Cardiac muscle cell (in vitro differentiated cells and primary cell): Measurements from ENCODE around the gene TLCD2. TPM values are rescaled to one million over a fixed set of nuclear protein-coding genes. Genes with fewer than 3 reads are reported as not detected.
"Not testable (repeated sequence)": the region's sequence is repeated elsewhere in the genome, so short reads cannot be mapped to it uniquely, and the experiment has no call there.

Source experiments
- DNase-seq, 2 donors: peaks; one replicate each; pipeline versions ENCODE4 v3.0.0 to v3.0.0-alpha.2; 2010 to 2017; ENCODE audit warnings: low read depth in 1 of 2, low spot score in 1 of 2
- H3K27ac ChIP-seq: fragments of 200-600 bp; sonication (generic); 2 replicates; pipeline ENCODE4 v1.5.1; 2016
- H3K27me3 ChIP-seq: fragments of 200-600 bp; sonication (generic); 2 replicates; pipeline ENCODE4 v1.6.0; 2016; ENCODE audit warnings: control low read depth
- H3K36me3 ChIP-seq: fragments of 200-600 bp; sonication (generic); 2 replicates; pipeline ENCODE4 v1.5.1; 2016; ENCODE audit warnings: control low read depth
- H3K4me1 ChIP-seq: fragments of 200-600 bp; sonication (generic); 2 replicates; pipeline ENCODE4 v1.8.1; 2017; ENCODE audit warnings: low read depth, mild to moderate bottlenecking, mixed run types
- H3K4me3 ChIP-seq: fragments of 200-600 bp; sonication (generic); 2 replicates; pipeline ENCODE4 v1.5.1; 2016; ENCODE audit warnings: mild to moderate bottlenecking
- H3K9me3 ChIP-seq: fragments of 200-600 bp; sonication (generic); 2 replicates; pipeline ENCODE4 v1.5.1; 2017; ENCODE audit warnings: low read depth, mild to moderate bottlenecking, control low read depth
- CTCF ChIP-seq: IDR thresholded peaks from 2 replicates; pipeline ENCODE4 v1.5.1; 2012; ENCODE audit warnings: low read depth, mild to moderate bottlenecking, low read length
- polyA plus RNA-seq: library from polyadenylated mRNA; unstranded; fragments of >200 nt; fragmentation: Nextera tagmentation; extraction: Ambion mirVana; gene quantifications from 2 replicates; pipeline ENCODE4 v1.2.1, GENCODE V29; 2016
- total RNA-seq: library from RNA; depleted of rRNA; stranded (reverse); fragments of >200 nt; gene quantifications from 2 replicates; pipeline ENCODE4 v1.2.3, GENCODE V29; 2016

Gene TLCD2
- total and polyA plus RNA-seq, 2 experiments from 2014 or later: 1.4 to 3.1 TPM

- Histone ChIP-seq H3K4me3 (no peak overlapping the region), H3K27ac (no peak overlapping the region), H3K27me3 (no peaks in the 10 kb centered on the region), H3K36me3 (no peaks in the 10 kb centered on the region), H3K9me3 (no peaks in the 10 kb centered on the region), H3K4me1 (no peaks in the 10 kb centered on the region)
- TF ChIP-seq CTCF: no peak
- DNase-seq: no peak
Observed at GRCh38 chr17:1745513-1746020, 35.4 kb upstream of the TLCD2 start.

GRCh38 chr17:1744551-1745512 is 34.7 kb upstream of the TLCD2 start:
- no peak for TF ChIP-seq CTCF
- DNase-seq: no peak
- no peak overlapping the region for H3K27ac ChIP-seq
- no peaks in the 10 kb centered on the region for H3K36me3 ChIP-seq
- no peaks in the 10 kb centered on the region for H3K9me3 ChIP-seq
- H3K4me3 ChIP-seq: no peak overlapping the region
- H3K27me3 ChIP-seq: no peaks in the 10 kb centered on the region
- H3K4me1 ChIP-seq: no peaks in the 10 kb centered on the region

- H3K9me3 ChIP-seq: no peaks in the 10 kb centered on the region
- peak overlapping the region; percentile 34 for H3K27ac ChIP-seq
- TF ChIP-seq CTCF: no peak
- no peaks in the 10 kb centered on the region for H3K36me3 ChIP-seq
- no peak for DNase-seq
- H3K4me1 ChIP-seq: no peaks in the 10 kb centered on the region
- no peaks in the 10 kb centered on the region for H3K27me3 ChIP-seq
- H3K4me3 ChIP-seq: no peak overlapping the region
Observed at GRCh38 chr17:1743088-1743439, 32.9 kb upstream of the TLCD2 start.

GRCh38 chr17:1742371-1743087 is 32.4 kb upstream of the TLCD2 start, which contains the start of gene SERPINF2:
Gene SERPINF2 (plus strand): TSS chr17:1742871. CDS start chr17:1744996, 2,125 bp downstream.
- DNase-seq: no peak
- Histone ChIP-seq H3K9me3 (no peaks in the 10 kb centered on the region), H3K27me3 (no peaks in the 10 kb centered on the region), H3K4me3 (no peak within 1 kb of the TSS), H3K36me3 (no peaks in the 10 kb centered on the region), H3K4me1 (no peaks in the 10 kb centered on the region), H3K27ac (peak within 1 kb of the TSS; percentile 34)
- no peak for TF ChIP-seq CTCF

GRCh38 chr17:1741899-1742298 is 31.7 kb upstream of the TLCD2 start:
- DNase-seq: not testable (repeated sequence)

More at GRCh38 chr17:1741899-1742298, 31.7 kb upstream of the TLCD2 start:
- not testable (repeated sequence) for H3K27me3 ChIP-seq, H3K4me1 ChIP-seq, H3K27ac ChIP-seq, H3K4me3 ChIP-seq, H3K9me3 ChIP-seq, H3K36me3 ChIP-seq
